Activated CD8-positive, alpha-beta memory T cell treated with anti-CD3 and anti-CD28 coated beads for 4 hours (primary cell): ENCODE measurements around the gene LRRC4C.
"Not testable (repeated sequence)": the region's sequence is repeated elsewhere in the genome, so short reads cannot be mapped to it uniquely, and the experiment has no call there.

ENCODE experiments used
- DNase-seq, 2 donors: peaks; one replicate each; pipeline ENCODE4 v3.0.0-alpha.2; 2020; ENCODE audit warnings: low read depth in 2 of 2

Gene LRRC4C

GRCh38 chr11:40877256-40877655 lies 582.2 kb downstream of the LRRC4C start:
- DNase-seq = no peak

- no peak for DNase-seq
These were observed 591.3 kb downstream of the LRRC4C start for GRCh38 chr11:40867991-40868632.

GRCh38 chr11:40857754-40858153 lies 601.7 kb downstream of the LRRC4C start:
- DNase-seq = not testable (repeated sequence)

- DNase-seq = no peak
These were observed 616.6 kb downstream of the LRRC4C start for GRCh38 chr11:40842750-40843339.

- no peak for DNase-seq
These were observed 618.2 kb downstream of the LRRC4C start for GRCh38 chr11:40841231-40841630.

- no peak for DNase-seq
These were observed 621.2 kb downstream of the LRRC4C start for GRCh38 chr11:40838181-40838683.

GRCh38 chr11:40827116-40827515 lies 632.3 kb downstream of the LRRC4C start:
- DNase-seq = no peak

- no peak for DNase-seq
These were observed 632.9 kb downstream of the LRRC4C start for GRCh38 chr11:40826601-40827000.

- no peak for DNase-seq
These were observed 634.1 kb downstream of the LRRC4C start for GRCh38 chr11:40825201-40825834.

- no peak for DNase-seq
These were observed 640.2 kb downstream of the LRRC4C start for GRCh38 chr11:40819230-40819629.

- no peak for DNase-seq
These were observed 642.5 kb downstream of the LRRC4C start for GRCh38 chr11:40816976-40817375.

- DNase-seq = no peak
These were observed 661.5 kb downstream of the LRRC4C start for GRCh38 chr11:40797981-40798380.

GRCh38 chr11:40787224-40787623 lies 672.2 kb downstream of the LRRC4C start:
- no peak for DNase-seq

GRCh38 chr11:40763046-40763445 lies 696.4 kb downstream of the LRRC4C start:
- no peak for DNase-seq

- no peak for DNase-seq
These were observed 700.1 kb downstream of the LRRC4C start for GRCh38 chr11:40759341-40759740.

GRCh38 chr11:40754297-40754696 lies 705.2 kb downstream of the LRRC4C start:
- no peak for DNase-seq

- DNase-seq = no peak
These were observed 713.2 kb downstream of the LRRC4C start for GRCh38 chr11:40746282-40746681.

- no peak for DNase-seq
These were observed 727.3 kb downstream of the LRRC4C start for GRCh38 chr11:40732132-40732531.

GRCh38 chr11:40722179-40722795 lies 737.2 kb downstream of the LRRC4C start:
- DNase-seq = no peak

- no peak for DNase-seq
These were observed 742.9 kb downstream of the LRRC4C start for GRCh38 chr11:40716344-40717130.

- no peak for DNase-seq
These were observed 746.4 kb downstream of the LRRC4C start for GRCh38 chr11:40713083-40713482.

- no peak for DNase-seq
These were observed 758.4 kb downstream of the LRRC4C start for GRCh38 chr11:40701027-40701426.
